ENCODE results near the gene KLF15. TPM values are rescaled to one million over a fixed set of nuclear protein-coding genes. Genes with fewer than 3 reads are reported as not detected.

KLF15 gene
- total and polyA plus RNA-seq, 2 experiments from 2014 or later: 3.5 to 19.8 TPM

- Histone ChIP-seq H4K20me1 (replicated peaks; ENCODE audit: insufficient read depth) (no peaks in the 10 kb centered on the region), H3K4me1 (ENCODE audit: insufficient read depth) (peaks cover 11% of the 10 kb centered on the region), H2AFZ (no peak overlapping the region), H3K79me2 (replicated peaks; ENCODE audit: insufficient read depth) (no peaks in the 10 kb centered on the region), H3K27ac (ENCODE audit: low read depth) (no peak overlapping the region), H3K9me2 (ENCODE audit: insufficient read depth) (no peaks in the 10 kb centered on the region), H3K4me2 (no peak overlapping the region), H3K27me3 (ENCODE audit: insufficient read depth) (peaks cover 7% of the 10 kb centered on the region), H3K36me3 (ENCODE audit: insufficient read depth) (no peaks in the 10 kb centered on the region; the same call in 1 of the 2 replicates), H3K4me3 (no peak overlapping the region), H3F3A (replicated peaks; ENCODE audit: low read depth) (no peaks in the 10 kb centered on the region)
- TF ChIP-seq POLR2AphosphoS5 (IDR thresholded peaks at IDR 0.05; ENCODE audit: low read depth) (no peak), JUNB (IDR thresholded peaks at IDR 0.05; ENCODE audit: unreplicated experiment) (no peak), REST (IDR thresholded peaks at IDR 0.05; ENCODE audit: unreplicated experiment) (no peak), ZNF331 (CRISPR knock-in tag; IDR thresholded peaks at IDR 0.05; ENCODE audit: low read depth) (no peak), STAT1 (IDR thresholded peaks at IDR 0.05; ENCODE audit: unreplicated experiment) (no peak), ZNF462 (CRISPR knock-in tag; IDR thresholded peaks at IDR 0.05) (no peak), EZH2 (IDR thresholded peaks at IDR 0.05; ENCODE audit: low read depth, unreplicated experiment) (no peak), ETS1 (IDR thresholded peaks at IDR 0.05) (no peak)
- peaks cover 29% of the 10 kb centered on the region for H3K4me1 Mint-ChIP-seq
- no peak overlapping the region for H3K27ac Mint-ChIP-seq
- peaks cover 15% of the 10 kb centered on the region for H3K27me3 Mint-ChIP-seq (ENCODE audit: insufficient read depth, low read depth, poor library complexity)
- H3K9me3 Mint-ChIP-seq: no peaks in the 10 kb centered on the region
- ATAC-seq: no peak
- H3K36me3 Mint-ChIP-seq (ENCODE audit: low read depth): no peaks in the 10 kb centered on the region
- no peak for DNase-seq (ENCODE audit: low spot score)
- no peak overlapping the region for H3K4me3 Mint-ChIP-seq
Measured at GRCh38 chr3:126364130-126364695, 7.0 kb upstream of the KLF15 start.
